ENCODE results near the gene PHF1.

DNA sequence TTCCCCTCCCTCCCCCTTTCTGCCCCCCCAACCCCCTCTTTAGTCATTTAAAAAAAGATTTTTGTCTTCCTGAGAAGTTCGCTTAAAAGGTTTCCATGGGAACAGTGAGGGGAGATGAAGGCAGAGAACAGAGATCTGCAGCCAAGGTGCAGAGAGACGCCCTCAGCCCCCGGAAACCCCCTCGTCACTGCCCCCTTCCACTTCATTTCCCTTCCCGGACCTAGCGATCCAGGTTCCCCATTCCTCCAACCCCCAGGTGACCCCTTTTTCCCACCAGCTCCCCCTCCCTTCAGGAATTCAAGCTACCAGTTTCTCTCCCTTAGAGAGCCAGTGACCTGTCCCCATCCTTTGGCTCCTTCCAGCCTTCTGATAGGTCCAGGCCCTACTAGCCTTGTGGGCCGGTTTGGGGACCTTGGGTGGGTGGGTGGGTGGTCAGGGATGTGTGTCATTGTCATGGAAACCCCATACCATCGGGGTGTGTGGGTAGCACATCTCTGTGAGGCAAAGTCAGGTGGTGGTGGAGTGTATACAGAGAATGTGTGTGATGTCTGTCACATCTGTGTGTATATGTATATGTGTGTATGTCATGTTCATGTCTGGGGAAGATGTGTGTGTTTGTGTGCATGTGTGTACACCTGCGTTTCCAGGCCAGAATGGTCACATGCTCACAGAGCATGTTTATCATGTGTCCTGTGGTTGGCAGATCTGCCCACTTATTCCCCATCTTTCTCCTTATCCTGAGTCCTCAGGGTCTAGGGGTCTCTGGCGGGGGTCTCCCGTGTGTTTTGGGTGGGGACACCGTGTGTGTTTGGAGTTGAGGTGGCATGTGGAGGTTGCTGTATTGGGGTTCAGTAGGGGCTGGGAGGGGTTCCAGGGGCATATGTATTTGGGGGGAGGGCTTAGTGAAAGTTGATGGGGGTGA, 16.0 kb downstream of the PHF1 start:
- TF ChIP-seq EZH2 (IDR thresholded peaks at IDR 0.05; ENCODE audit: insufficient read depth, poor library complexity, severe bottlenecking), result no peak
- no peak for TF ChIP-seq EZH2phosphoT487 (IDR thresholded peaks at IDR 0.05; ENCODE audit: insufficient read depth, low read depth)
